Measurements from ENCODE around the gene TTLL7. TPM values are rescaled to one million over a fixed set of nuclear protein-coding genes. Genes with fewer than 3 reads are reported as not detected.
"Not testable (repeated sequence)": the region's sequence is repeated elsewhere in the genome, so short reads cannot be mapped to it uniquely, and the experiment has no call there.

TTLL7 gene
- total RNA-seq, 3 donors from 2014 or later = 6.7 to 15.1 (median 10.8) TPM

- H3K36me3 ChIP-seq = no peaks in the 10 kb centered on the region
Measured at GRCh38 chr1:83919872-83920271, 79.1 kb downstream of the TTLL7 start.

GRCh38 chr1:83918688-83919285 is 80.1 kb downstream of the TTLL7 start:
- H3K4me3 ChIP-seq = no peak overlapping the region
- no peaks in the 10 kb centered on the region for H3K27me3 ChIP-seq
- TF ChIP-seq CTCF (IDR thresholded peaks at IDR 0.05) (no peak), POLR2A (IDR thresholded peaks at IDR 0.05) (no peak), POLR2AphosphoS5 (IDR thresholded peaks at IDR 0.05) (no peak)
- intact Hi-C loops (cut with DNase I; ENCODE audit: low total_unique reads) = no loop called here
- H3K27ac ChIP-seq = no peak overlapping the region
- H3K9me3 ChIP-seq = no peaks in the 10 kb centered on the region
- H3K4me1 ChIP-seq = no peaks in the 10 kb centered on the region
- H3K36me3 ChIP-seq = no peaks in the 10 kb centered on the region
- DNase-seq (ENCODE audit: low spot score in 2 of 2) = no peak

More at GRCh38 chr1:83919872-83920271, 79.1 kb downstream of the TTLL7 start:
- Histone ChIP-seq H3K4me1 (no peaks in the 10 kb centered on the region), H3K4me3 (no peak overlapping the region), H3K27me3 (no peaks in the 10 kb centered on the region), H3K9me3 (no peaks in the 10 kb centered on the region), H3K27ac (no peak overlapping the region)
- TF ChIP-seq POLR2A (IDR thresholded peaks at IDR 0.05) = no peak
- TF ChIP-seq POLR2AphosphoS5 (IDR thresholded peaks at IDR 0.05) = no peak
- TF ChIP-seq CTCF (IDR thresholded peaks at IDR 0.05) = no peak
- DNase-seq (ENCODE audit: low spot score in 2 of 2) = no peak
- intact Hi-C loops (cut with DNase I; ENCODE audit: low total_unique reads) = no loop called here

GRCh38 chr1:83917959-83918358 is 81.0 kb downstream of the TTLL7 start:
- H3K4me1 ChIP-seq = no peaks in the 10 kb centered on the region
- no peaks in the 10 kb centered on the region for H3K27me3 ChIP-seq
- no peaks in the 10 kb centered on the region for H3K36me3 ChIP-seq
- TF ChIP-seq POLR2AphosphoS5 (IDR thresholded peaks at IDR 0.05) (no peak), POLR2A (IDR thresholded peaks at IDR 0.05) (no peak), CTCF (IDR thresholded peaks at IDR 0.05) (no peak)
- no peak for DNase-seq (ENCODE audit: low spot score in 2 of 2)
- no peaks in the 10 kb centered on the region for H3K9me3 ChIP-seq
- H3K27ac ChIP-seq = no peak overlapping the region
- intact Hi-C loops (cut with DNase I; ENCODE audit: low total_unique reads) = no loop called here
- H3K4me3 ChIP-seq = no peak overlapping the region

- DNase-seq (ENCODE audit: low spot score in 2 of 2); intact Hi-C loops (cut with DNase I; ENCODE audit: low total_unique reads); H3K36me3 ChIP-seq; H3K27me3 ChIP-seq; H3K27ac ChIP-seq; H3K4me3 ChIP-seq; H3K4me1 ChIP-seq; H3K9me3 ChIP-seq: not testable (repeated sequence)
Measured at GRCh38 chr1:83916094-83916493, 82.8 kb downstream of the TTLL7 start.

GRCh38 chr1:83912876-83913275 is 86.1 kb downstream of the TTLL7 start:
- no peaks in the 10 kb centered on the region for H3K36me3 ChIP-seq
- DNase-seq (ENCODE audit: low spot score in 2 of 2) = no peak
- H3K27me3 ChIP-seq = no peaks in the 10 kb centered on the region
- H3K27ac ChIP-seq = no peak overlapping the region
- no peaks in the 10 kb centered on the region for H3K4me1 ChIP-seq
- no peaks in the 10 kb centered on the region for H3K9me3 ChIP-seq
- intact Hi-C loops (cut with DNase I; ENCODE audit: low total_unique reads) = no loop called here
- no peak overlapping the region for H3K4me3 ChIP-seq
- no peak for TF ChIP-seq POLR2AphosphoS5 (IDR thresholded peaks at IDR 0.05)
- no peak for TF ChIP-seq POLR2A (IDR thresholded peaks at IDR 0.05)
- no peak for TF ChIP-seq CTCF (IDR thresholded peaks at IDR 0.05)

- intact Hi-C loops (cut with DNase I; ENCODE audit: low total_unique reads) = no loop called here
- no peak for TF ChIP-seq POLR2AphosphoS5 (IDR thresholded peaks at IDR 0.05)
- no peak for TF ChIP-seq CTCF (IDR thresholded peaks at IDR 0.05)
- TF ChIP-seq POLR2A (IDR thresholded peaks at IDR 0.05) = no peak
- no peaks in the 10 kb centered on the region for H3K36me3 ChIP-seq
- DNase-seq (ENCODE audit: low spot score in 2 of 2) = no peak
- no peaks in the 10 kb centered on the region for H3K27me3 ChIP-seq
- H3K27ac ChIP-seq = no peak overlapping the region
- H3K4me3 ChIP-seq = no peak overlapping the region
- no peaks in the 10 kb centered on the region for H3K4me1 ChIP-seq
- H3K9me3 ChIP-seq = no peaks in the 10 kb centered on the region
Measured at GRCh38 chr1:83910461-83910860, 88.5 kb downstream of the TTLL7 start.
